D721Med (cell line): ENCODE results near the gene KLHL36.

Experiments
- DNase-seq: peaks from one replicate; pipeline ENCODE4 v3.0.0; 2011; ENCODE audit warnings: low spot score; ENCODE audit not compliant: insufficient read length
- FAIRE-seq: peaks from 2 replicates; lab custom pipeline; 2011; peaks lifted over from hg19 to GRCh38; lab: Jason Lieb, UNC
- CTCF ChIP-seq: IDR thresholded peaks from 2 replicates; pipeline ENCODE4 v1.5.1; 2012; ENCODE audit warnings: mild to moderate bottlenecking, control low read depth; ENCODE audit not compliant: insufficient read depth; ENCODE audit errors: missing control alignments

Gene KLHL36

GRCh38 chr16:84699712-84700445 is 51.6 kb downstream of the KLHL36 start, which contains the start of gene USP10:
Gene USP10, plus strand, starts transcription at chr16:84700000. Its CDS starts 91 bp downstream, at chr16:84700091.
- FAIRE-seq (no peak), DNase-seq (peak; percentile 61)
- no peak for TF ChIP-seq CTCF

DNA sequence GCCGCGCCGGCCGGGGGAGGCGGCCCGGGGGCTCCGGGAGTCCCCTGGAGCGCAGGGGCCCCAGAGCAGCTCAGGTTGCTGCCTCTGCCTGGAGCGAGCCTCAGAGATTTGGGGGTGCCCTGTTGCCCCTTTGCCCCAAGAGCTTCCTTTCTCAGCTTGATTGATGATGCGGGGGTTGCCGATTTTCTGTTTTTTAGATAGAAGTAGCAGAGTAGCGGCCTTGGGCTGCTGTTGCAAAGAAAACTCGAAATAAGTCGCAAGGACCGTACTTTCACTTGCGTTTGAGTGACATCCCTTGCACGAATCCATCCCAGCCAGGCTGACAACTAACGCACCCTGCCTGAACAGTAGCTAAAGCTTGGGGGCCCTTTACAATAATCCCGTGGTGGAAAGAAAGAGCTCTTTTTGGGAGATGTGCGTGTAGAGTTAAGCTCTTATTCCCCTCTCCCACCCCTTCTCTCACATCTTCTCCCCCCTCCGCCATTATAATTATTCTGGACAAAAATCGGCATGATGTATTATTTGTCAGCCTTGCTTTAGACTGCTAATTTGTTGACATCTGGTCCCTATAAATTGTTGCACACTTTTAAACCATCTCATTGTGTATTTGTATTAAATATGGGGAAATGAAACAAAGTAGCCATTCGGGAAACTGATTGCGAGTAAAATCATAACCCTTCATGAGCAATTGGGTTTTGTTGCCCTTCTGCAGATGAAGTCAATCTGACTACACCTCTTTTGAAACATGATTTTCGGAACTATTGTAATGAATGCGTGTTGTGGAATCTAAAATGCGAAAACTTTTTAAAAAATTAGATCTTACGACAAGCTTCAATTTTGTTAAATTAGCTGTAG is 52.4 kb downstream of the KLHL36 start:
- FAIRE-seq = no peak
- no peak for TF ChIP-seq CTCF
- no peak for DNase-seq

DNA sequence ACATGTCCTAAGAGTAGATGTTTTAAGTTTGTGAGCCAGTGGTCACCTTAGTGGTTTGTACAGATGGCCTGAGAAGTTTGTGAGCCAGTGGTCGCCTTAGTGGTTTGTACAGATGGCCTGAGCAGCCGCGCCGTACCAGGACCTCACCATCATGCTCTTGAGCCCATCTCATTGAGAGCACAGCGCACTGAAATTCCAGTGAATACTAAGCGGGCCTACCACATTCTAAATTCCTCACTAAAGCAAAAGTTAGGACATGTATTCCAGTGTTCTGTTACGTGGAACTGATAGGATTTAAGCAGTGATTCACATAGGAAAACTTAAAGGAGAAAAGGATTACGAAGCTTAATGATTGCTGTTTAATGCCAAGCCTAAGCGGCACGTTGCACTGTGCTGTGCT is 55.4 kb downstream of the KLHL36 start:
- no peak for FAIRE-seq
- no peak for DNase-seq
- TF ChIP-seq CTCF = no peak

GRCh38 chr16:84704253-84704652 is 55.9 kb downstream of the KLHL36 start:
- no peak for DNase-seq
- no peak for FAIRE-seq
- no peak for TF ChIP-seq CTCF

GRCh38 chr16:84706856-84707255 is 58.5 kb downstream of the KLHL36 start:
- FAIRE-seq (no peak), DNase-seq (no peak)
- TF ChIP-seq CTCF = no peak

DNA sequence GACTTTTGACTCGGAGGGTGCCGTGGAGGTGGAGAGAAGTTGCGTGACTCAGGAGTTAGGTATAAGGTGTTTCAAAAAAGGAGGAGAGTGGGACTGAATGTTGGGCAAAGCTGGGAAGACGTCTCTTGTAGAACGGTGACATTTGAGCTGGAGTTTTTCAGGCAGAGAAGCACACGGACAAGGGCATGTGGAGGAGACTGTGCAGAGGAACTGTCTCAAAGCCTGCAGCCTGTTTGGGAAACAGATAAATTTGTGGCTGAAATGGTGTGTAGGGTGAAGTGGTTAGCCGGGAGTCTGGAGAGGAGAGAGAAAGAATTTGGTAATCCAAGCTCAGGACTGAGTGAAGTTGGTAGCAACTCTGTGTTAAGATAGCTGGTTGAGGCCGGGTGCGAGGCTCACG is 61.3 kb downstream of the KLHL36 start:
- TF ChIP-seq CTCF = no peak
- DNase-seq (no peak), FAIRE-seq (no peak)
